IMR-90 (cell line): ENCODE data around the gene MAP3K1. TPM values are rescaled to one million over a fixed set of nuclear protein-coding genes. Genes with fewer than 3 reads are reported as not detected.

Experiments used
- ATAC-seq: fragments of 200-7000 bp; cut with Tn5 transposase; 2 replicates; pipeline ENCODE4 v1.9.1; 2020; ENCODE audit warnings: low read depth, mild to moderate bottlenecking, moderate library complexity
- BruUV-seq: library from RNA; stranded (reverse); fragments of 400-500 nt; replicated peaks from 2 replicates; lab custom pipeline; 2021; lab: Mats Ljungman, UMichigan
- CTCF ChIA-PET: fragments of 300-600 bp; formaldehyde crosslinking; extraction: SDS; loops from one replicate; lab custom pipeline; 2021; ENCODE audit warnings: antibody characterized with exemption; lab: Yijun Ruan, JAX
- POLR2A ChIA-PET: fragments of 300-600 bp; sonication (Branson Sonifier 250); formaldehyde crosslinking; loops from one replicate; lab custom pipeline; 2022; ENCODE audit warnings: antibody characterized with exemption; ENCODE audit not compliant: unreplicated experiment; lab: Charles Lee
- DNase-seq: peaks from one replicate; pipeline ENCODE4 v3.0.0; 2013
- H2AFZ ChIP-seq: replicated peaks from 2 replicates; pipeline ENCODE3; 2013; ENCODE audit warnings: low read length, mild to moderate bottlenecking; ENCODE audit not compliant: poor library complexity
- H2AK5ac ChIP-seq: 2 replicates; pipeline ENCODE4 v1.6.1; 2013; ENCODE audit warnings: low read depth, low read length, inconsistent platforms
- H2AK9ac ChIP-seq: replicated peaks from 2 replicates; pipeline ENCODE3; 2013; ENCODE audit warnings: mild to moderate bottlenecking, low read depth, low read length, moderate library complexity; ENCODE audit not compliant: poor library complexity
- H2BK120ac ChIP-seq: 2 replicates; pipeline ENCODE4 v1.6.1; 2013; ENCODE audit warnings: low read depth, low read length, inconsistent platforms
- H2BK15ac ChIP-seq: 3 replicates; pipeline ENCODE4 v1.6.1; 2013; ENCODE audit warnings: low read depth, low read length, inconsistent platforms
- H2BK20ac ChIP-seq: 2 replicates; pipeline ENCODE4 v1.6.1; 2013; ENCODE audit warnings: low read depth, mild to moderate bottlenecking, inconsistent platforms, low read length, moderate library complexity
- H2BK5ac ChIP-seq: 2 replicates; pipeline ENCODE4 v1.6.1; 2013; ENCODE audit warnings: mild to moderate bottlenecking, low read depth, low read length, inconsistent platforms; ENCODE audit not compliant: poor library complexity, severe bottlenecking
- H3K14ac ChIP-seq: replicated peaks from 2 replicates; pipeline ENCODE4 v1.6.1; 2013; ENCODE audit warnings: low read depth, low read length, inconsistent platforms
- H3K18ac ChIP-seq: 2 replicates; pipeline ENCODE4 v1.6.1; 2013; ENCODE audit warnings: low read depth, low read length, control low read depth
- H3K23ac ChIP-seq: 2 replicates; pipeline ENCODE4 v1.6.1; 2013; ENCODE audit warnings: low read depth, low read length, inconsistent platforms
- H3K27ac ChIP-seq: 2 replicates; pipeline ENCODE4 v1.5.1; 2013; ENCODE audit warnings: mild to moderate bottlenecking, control low read depth, low read length; ENCODE audit not compliant: insufficient read depth
- H3K27me3 ChIP-seq: 2 replicates; pipeline ENCODE4 v1.6.1; 2013; ENCODE audit warnings: low read length; ENCODE audit not compliant: control insufficient read depth, insufficient read depth
- H3K36me3 ChIP-seq: 2 replicates; pipeline ENCODE4 v1.6.1; 2013; ENCODE audit warnings: low read length, mixed read lengths; ENCODE audit not compliant: control insufficient read depth, insufficient read depth
- H3K4ac ChIP-seq: 2 replicates; pipeline ENCODE4 v1.6.1; 2013; ENCODE audit warnings: low read depth, low read length, inconsistent platforms
- H3K4me1 ChIP-seq: 2 replicates; pipeline ENCODE4 v1.6.1; 2013; ENCODE audit warnings: low read length, mixed read lengths; ENCODE audit not compliant: control insufficient read depth, insufficient read depth
- H3K4me2 ChIP-seq: 2 replicates; pipeline ENCODE4 v1.6.1; 2013; ENCODE audit warnings: low read depth, mild to moderate bottlenecking, control low read depth, low read length, moderate library complexity
- H3K4me3 ChIP-seq: 2 replicates; pipeline ENCODE4 v1.5.1; 2013; ENCODE audit warnings: low read depth, mild to moderate bottlenecking, control low read depth, low read length, moderate library complexity; ENCODE audit not compliant: insufficient read depth
- H3K56ac ChIP-seq: 2 replicates; pipeline ENCODE4 v1.6.1; 2013; ENCODE audit warnings: low read length, inconsistent platforms; ENCODE audit not compliant: insufficient read depth; ENCODE audit errors: extremely low read depth
- H3K79me1 ChIP-seq, 2 experiments: 2 replicates each; pipeline ENCODE4 v1.6.1; 2013; ENCODE audit warnings: low read length in 2 of 2, inconsistent platforms in 1 of 2, low read depth in 1 of 2
- H3K9ac ChIP-seq: 2 replicates; pipeline ENCODE4 v1.6.1; 2013; ENCODE audit warnings: low read depth, low read length, control low read depth
- H3K9me1 ChIP-seq: 2 replicates; pipeline ENCODE4 v1.6.1; 2013; ENCODE audit warnings: low read length, inconsistent platforms; ENCODE audit not compliant: insufficient read depth
- H3K9me3 ChIP-seq: 2 replicates; pipeline ENCODE4 v1.6.1; 2013; ENCODE audit warnings: low read length; ENCODE audit not compliant: control insufficient read depth, insufficient read depth
- H4K20me1 ChIP-seq: 2 replicates; pipeline ENCODE4 v1.6.1; 2013; ENCODE audit warnings: low read length, inconsistent platforms; ENCODE audit not compliant: insufficient read depth
- H4K5ac ChIP-seq: 2 replicates; pipeline ENCODE4 v1.6.1; 2013; ENCODE audit warnings: mild to moderate bottlenecking, low read depth, low read length, control low read depth
- H4K8ac ChIP-seq, 2 experiments: 2 replicates each; pipeline ENCODE4 v1.6.1; 2013; ENCODE audit warnings: low read depth in 2 of 2, low read length in 2 of 2, control low read depth in 1 of 2, inconsistent platforms in 1 of 2
- H4K91ac ChIP-seq: 2 replicates; pipeline ENCODE4 v1.6.1; 2013; ENCODE audit warnings: low read depth, low read length, inconsistent platforms; ENCODE audit not compliant: insufficient read depth
- CEBPB ChIP-seq: IDR thresholded peaks from 2 replicates; pipeline ENCODE4 v1.6.1; 2012; ENCODE audit warnings: low read depth, low read length, improper control_type of control experiment
- CHD1 ChIP-seq: IDR thresholded peaks from 2 replicates; pipeline ENCODE4 v1.6.1; 2012; ENCODE audit warnings: low read depth, low read length, improper control_type of control experiment
- CTCF ChIP-seq: conservative IDR thresholded peaks from 2 replicates; pipeline ENCODE4 v1.5.1; 2012; ENCODE audit warnings: mild to moderate bottlenecking, low read depth, low read length, improper control_type of control experiment
- NFE2L2 ChIP-seq: fragments of 150-350 bp; IDR thresholded peaks from 2 replicates; pipeline ENCODE4 v1.6.1; 2016; ENCODE audit warnings: low read depth, mild to moderate bottlenecking, low read length
- POLR2A ChIP-seq: IDR thresholded peaks from 2 replicates; pipeline ENCODE4 v1.6.1; 2012; ENCODE audit warnings: mild to moderate bottlenecking, low read depth, low read length
- RAD21 ChIP-seq: IDR thresholded peaks from 2 replicates; pipeline ENCODE4 v1.6.1; 2012; ENCODE audit warnings: low read length, improper control_type of control experiment
- RCOR1 ChIP-seq: IDR thresholded peaks from 2 replicates; pipeline ENCODE4 v1.6.1; 2012; ENCODE audit warnings: mild to moderate bottlenecking, low read length, improper control_type of control experiment; ENCODE audit not compliant: insufficient replicate concordance
- WGBS, 2 experiments: methylation state at CpG; one replicate each; pipeline versions ENCODE4 v1.1.5 to v1.1.7; 2013; ENCODE audit warnings: missing lambda C conversion rate in 2 of 2; ENCODE audit not compliant: insufficient read length in 1 of 2; ENCODE audit errors: extremely low coverage in 2 of 2; 5-methylcytosine and 5-hydroxymethylcytosine counted together
- dilution Hi-C: fragments of 300-500 bp; cut with HindIII; formaldehyde crosslinking; loops from one replicate; pipeline ENCODE4 v1.14.3; 2018; ENCODE audit warnings: low sequenced_read_pairs; ENCODE audit not compliant: unreplicated experiment
- in situ Hi-C: fragments of 300-500 bp; cut with MboI; formaldehyde crosslinking; loops from 3 replicates; pipeline ENCODE4 v1.14.3; 2019; ENCODE audit warnings: low sequenced_read_pairs, inconsistent platforms, mixed read lengths
- intact Hi-C: fragments of 100-400 bp; cut with micrococcal nuclease; formaldehyde crosslinking; loops from 2 replicates; pipeline ENCODE4 v1.10.0; 2022
- polyA plus RNA-seq, 3 experiments: library from polyadenylated mRNA; depleted of rRNA; stranded (reverse); fragments of >200 nt; gene quantifications; 2 replicates each; pipeline ENCODE4 v1.2.3, GENCODE V29; 2012; ENCODE audit warnings: low replicate concordance in 1 of 3
- total RNA-seq: library from RNA; depleted of rRNA; stranded (reverse); fragments of >200 nt; gene quantifications from 2 replicates; pipeline ENCODE4 v1.2.3, GENCODE V29; 2012

The MAP3K1 gene
- total and polyA plus RNA-seq, 2 of the 4 experiments (the other 2 are of a cell fraction) = 3.8 to 18.8 TPM

GRCh38 chr5:56938858-56939257 lies 123.5 kb downstream of the MAP3K1 start:
- Histone ChIP-seq H3K9me3 (no peaks in the 10 kb centered on the region), H2AK5ac (no peak overlapping the region), H3K23ac (no peak overlapping the region), H3K9me1 (no peaks in the 10 kb centered on the region), H3K4me2 (no peak overlapping the region), H2BK20ac (no peak overlapping the region), H4K5ac (no peak overlapping the region), H3K36me3 (peaks cover 47% of the 10 kb centered on the region), H3K4ac (no peak overlapping the region), H2AK9ac (no peak overlapping the region), H4K8ac (no peak overlapping the region), H3K56ac (no peak overlapping the region), H3K4me1 (no peaks in the 10 kb centered on the region; the same call in 1 of the 2 replicates), H4K91ac (no peak overlapping the region), H3K27ac (no peak overlapping the region), H3K9ac (no peak overlapping the region), H4K20me1 (no peaks in the 10 kb centered on the region), H2BK120ac (no peak overlapping the region), H2AFZ (no peak overlapping the region), H2BK5ac (no peak overlapping the region), H3K27me3 (no peaks in the 10 kb centered on the region), H3K79me1 (peaks cover 15 to 23% of the 10 kb centered on the region in 2 experiments), H3K14ac (no peak overlapping the region), H2BK15ac (no peak overlapping the region), H3K18ac (no peak overlapping the region), H3K4me3 (no peak overlapping the region)
- CTCF ChIA-PET = interaction anchor here (0.6 kb wide), 1 partner anchor 268 kb away, joined by 4 read pairs; no protein-coding TSS in a partner anchor
- DNase-seq (no peak), ATAC-seq (no peak)
- dilution Hi-C loops (no loop called here), intact Hi-C loops (no loop called here), in situ Hi-C loops (no loop called here)
- WGBS, 2 experiments = no CpG with 5 or more reads among the region's 1 CpG
- POLR2A ChIA-PET = no interaction called here
- no TSS peak for BruUV-seq
- no peak for TF ChIP-seq CTCF
- TF ChIP-seq CHD1 = no peak
- TF ChIP-seq POLR2A = no peak
- no peak for TF ChIP-seq NFE2L2
- TF ChIP-seq RAD21 = no peak
- TF ChIP-seq CEBPB = no peak
- no peak for TF ChIP-seq RCOR1
